HG03520 (cell line): ENCODE data around the gene IFNL2.
"Not testable (repeated sequence)": the region's sequence is repeated elsewhere in the genome, so short reads cannot be mapped to it uniquely, and the experiment has no call there.

Experiments
- ATAC-seq: cut with Tn5 transposase; IDR thresholded peaks from one replicate; pipeline ENCODE4 v1.9.1; 2021; ENCODE audit warnings: mild to moderate bottlenecking, moderate library complexity; ENCODE audit not compliant: unreplicated experiment

Gene IFNL2

DNA sequence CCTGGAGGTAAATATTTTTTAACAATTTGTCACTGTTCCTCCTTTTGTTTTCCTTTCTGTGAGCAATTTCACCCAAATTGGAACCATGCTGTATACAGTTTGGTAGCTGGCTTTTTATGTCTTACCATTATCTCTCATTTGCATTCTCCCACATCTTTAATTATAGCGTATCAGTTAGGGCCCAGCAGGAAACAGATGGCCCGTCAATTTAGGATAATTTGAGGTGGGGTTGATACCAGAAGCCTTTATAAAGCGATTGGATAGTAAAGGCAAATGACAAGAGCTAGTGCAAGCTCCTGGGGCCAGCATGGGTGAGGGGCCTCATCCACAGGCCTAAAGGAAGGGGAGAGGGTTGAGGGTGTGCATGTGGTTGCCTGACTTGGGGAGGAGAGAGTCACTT lies 15.7 kb upstream of the IFNL2 start:
- no peak for ATAC-seq

DNA sequence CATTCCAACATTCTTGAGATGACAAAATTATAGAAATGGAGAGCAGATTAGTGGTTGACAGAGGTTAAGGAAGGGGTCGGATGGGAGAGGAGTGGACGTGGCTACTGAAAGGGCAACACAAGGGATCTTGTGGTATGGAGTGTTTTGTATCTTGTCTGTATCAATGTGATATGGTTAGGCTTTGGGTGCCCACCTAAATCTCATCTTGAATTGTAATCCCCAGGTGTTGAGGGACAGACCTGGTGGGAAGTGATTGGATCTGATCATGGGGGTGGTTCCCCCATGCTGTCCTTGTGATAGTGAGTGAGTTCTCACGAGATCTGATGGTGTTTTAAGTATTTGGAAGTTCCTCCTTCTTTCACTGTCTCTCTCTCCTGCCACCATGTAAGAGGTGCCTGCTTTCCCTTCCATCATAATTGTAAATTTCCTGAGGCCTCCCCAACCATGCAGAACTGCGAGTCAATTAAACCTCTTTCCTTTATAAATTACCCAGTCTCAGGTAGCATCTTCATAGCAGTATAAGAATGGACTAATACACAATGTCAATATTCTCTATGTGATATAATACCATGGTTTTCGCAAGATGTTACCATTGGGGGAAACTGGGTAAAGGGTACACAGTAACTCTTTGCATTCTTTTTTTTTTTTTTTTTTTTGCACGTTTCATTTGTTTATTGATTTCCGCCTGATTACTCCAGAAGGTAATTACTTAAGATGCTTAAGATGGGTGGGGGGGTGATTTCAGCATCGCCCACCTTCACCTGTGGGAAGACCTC lies 14.6 kb upstream of the IFNL2 start:
- ATAC-seq = no peak

DNA sequence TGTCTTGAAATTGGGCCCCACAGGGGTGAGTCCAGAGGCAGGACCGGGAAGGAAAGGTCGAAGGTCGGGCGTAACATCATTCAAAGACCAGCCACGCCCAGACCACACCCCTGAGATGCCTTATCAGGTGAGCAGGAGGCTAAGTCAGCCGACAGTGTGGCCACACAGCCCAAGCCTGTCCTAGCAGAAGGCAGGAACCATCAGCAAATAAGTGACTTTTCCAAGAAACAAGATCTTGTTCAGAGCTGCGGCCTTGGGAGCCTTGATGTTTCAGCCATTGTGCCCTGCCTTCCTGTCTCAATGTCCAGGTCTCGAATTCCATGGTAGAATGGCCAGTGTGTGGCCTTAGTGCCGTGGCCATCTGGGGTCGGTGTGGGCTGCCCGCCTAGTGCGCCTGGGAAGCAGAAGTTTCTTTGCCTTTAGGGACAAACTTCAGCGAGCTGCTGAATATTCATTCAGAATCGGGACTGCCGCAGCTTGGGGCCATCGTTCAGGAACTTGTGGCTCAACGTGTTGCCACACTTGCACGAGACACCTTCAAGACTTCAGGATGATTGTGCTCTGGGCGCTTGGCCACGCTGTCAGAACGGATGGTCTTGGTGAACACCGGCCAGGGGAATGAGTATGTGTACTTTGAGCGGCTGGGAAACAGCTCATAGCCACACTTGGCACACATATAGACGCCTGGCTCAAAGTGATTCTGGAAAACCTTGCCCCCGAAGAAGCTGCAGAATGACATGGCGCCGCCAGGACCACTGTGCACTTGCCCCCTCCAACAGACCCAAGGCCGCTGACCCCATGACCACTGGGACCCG lies 13.5 kb upstream of the IFNL2 start:
- no peak for ATAC-seq

DNA sequence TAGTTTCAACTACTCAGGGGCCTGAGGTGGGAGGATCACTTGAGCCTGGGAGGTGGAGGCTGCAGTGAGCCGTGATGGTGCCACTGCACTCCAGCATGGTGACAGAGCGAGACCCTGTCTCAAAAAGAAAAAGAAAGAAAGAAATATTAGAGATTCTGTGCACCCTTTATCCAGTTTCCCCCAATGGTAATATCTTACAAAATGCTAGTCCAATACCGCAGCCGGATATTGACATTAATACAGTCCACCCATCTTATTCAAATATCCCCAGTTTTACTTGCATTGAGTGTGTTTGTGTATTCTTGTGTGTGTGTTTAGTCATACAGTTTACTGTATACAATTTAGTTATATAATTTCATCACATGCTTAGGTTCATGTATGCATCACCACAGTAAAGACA lies 11.0 kb upstream of the IFNL2 start:
- no peak for ATAC-seq

DNA sequence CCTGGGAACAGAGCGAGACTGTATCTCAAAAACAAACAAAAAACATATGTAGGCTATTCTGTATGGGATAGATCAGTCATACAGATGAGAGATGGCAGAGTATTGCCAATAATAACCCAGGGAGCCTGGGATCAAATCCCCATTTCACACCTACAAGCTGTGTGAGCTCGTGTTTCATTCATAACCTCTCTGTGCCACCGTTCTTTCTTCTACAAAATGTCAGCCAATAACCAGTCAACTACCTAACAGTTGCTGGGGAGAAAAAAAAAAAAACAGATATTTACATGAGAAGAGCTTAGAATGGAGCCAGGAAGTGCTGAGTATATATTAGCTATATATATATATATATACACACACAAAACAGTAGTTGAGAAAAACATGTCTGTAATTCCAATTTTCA lies 6.5 kb upstream of the IFNL2 start:
- no peak for ATAC-seq

DNA sequence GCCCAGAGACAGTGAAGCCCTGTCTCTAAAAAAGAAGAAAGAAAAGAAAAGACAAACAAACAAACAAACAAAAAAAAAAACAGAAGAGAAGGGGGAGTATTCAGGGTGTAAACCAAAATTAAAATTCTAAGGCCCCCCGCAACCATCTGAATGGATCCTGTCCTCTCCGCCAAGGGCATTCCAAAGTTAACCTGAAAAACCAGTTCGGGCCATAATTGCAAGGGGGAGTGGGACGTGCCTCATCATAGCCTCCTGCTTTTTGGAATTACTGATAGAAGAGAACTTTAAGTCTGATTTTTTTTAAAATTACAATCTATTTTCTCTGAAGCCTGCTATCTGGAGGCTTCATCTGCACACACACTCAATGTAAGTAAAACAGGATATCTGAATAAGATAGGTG lies 5.7 kb upstream of the IFNL2 start:
- no peak for ATAC-seq

DNA sequence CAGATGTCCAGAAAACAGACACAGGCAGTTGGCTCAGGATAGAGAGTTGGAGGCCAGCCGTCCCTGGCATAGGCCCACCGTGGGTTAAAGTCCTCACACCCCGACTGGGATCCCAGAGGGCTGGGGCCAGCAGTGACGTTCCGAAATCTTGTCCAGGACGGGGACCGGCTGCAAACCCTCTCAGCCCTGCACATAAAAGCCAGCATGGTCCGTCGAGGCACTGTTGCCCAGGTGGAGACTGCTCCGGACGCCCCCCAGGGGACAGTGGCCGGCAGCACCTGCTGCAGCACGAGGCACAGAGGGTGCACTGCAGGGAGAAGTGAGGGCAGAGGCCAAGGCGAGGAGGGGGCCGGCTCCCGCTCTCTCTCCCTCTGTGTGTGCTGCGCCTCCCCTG lies 4.3 kb upstream of the IFNL2 start:
- no peak for ATAC-seq

- no peak for ATAC-seq
Observed at GRCh38 chr19:39264306-39265290, 3.6 kb upstream of the IFNL2 start.

- ATAC-seq = no peak
Observed at GRCh38 chr19:39265321-39265916, 2.8 kb upstream of the IFNL2 start.

DNA sequence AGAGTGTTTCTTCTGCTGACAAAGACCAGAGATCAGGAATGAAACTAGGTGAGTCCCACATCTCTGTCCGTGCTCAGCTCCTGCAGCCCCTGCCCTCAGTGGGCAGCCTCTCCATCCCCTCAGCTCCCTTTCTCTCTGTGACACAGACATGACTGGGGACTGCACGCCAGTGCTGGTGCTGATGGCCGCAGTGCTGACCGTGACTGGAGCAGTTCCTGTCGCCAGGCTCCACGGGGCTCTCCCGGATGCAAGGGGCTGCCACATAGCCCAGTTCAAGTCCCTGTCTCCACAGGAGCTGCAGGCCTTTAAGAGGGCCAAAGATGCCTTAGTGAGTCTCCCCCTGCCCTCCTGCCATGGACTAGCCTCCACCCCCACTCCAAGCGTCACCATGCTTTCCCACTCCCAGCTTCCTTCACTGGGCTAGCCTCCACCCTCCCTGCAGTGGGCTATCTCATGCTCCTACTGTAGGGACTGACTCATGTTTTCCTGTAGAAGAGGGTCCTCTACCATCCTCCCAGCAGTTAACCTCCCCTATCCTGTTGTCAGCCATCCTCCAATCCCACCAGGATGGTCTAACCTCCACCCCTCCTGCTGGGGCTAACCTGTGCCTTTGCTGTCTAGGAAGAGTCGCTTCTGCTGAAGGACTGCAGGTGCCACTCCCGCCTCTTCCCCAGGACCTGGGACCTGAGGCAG lies 481 bp downstream of the IFNL2 start:
- ATAC-seq = not testable (repeated sequence)

- not testable (repeated sequence) for ATAC-seq
Observed at GRCh38 chr19:39269369-39269768, 1.2 kb downstream of the IFNL2 start.

DNA sequence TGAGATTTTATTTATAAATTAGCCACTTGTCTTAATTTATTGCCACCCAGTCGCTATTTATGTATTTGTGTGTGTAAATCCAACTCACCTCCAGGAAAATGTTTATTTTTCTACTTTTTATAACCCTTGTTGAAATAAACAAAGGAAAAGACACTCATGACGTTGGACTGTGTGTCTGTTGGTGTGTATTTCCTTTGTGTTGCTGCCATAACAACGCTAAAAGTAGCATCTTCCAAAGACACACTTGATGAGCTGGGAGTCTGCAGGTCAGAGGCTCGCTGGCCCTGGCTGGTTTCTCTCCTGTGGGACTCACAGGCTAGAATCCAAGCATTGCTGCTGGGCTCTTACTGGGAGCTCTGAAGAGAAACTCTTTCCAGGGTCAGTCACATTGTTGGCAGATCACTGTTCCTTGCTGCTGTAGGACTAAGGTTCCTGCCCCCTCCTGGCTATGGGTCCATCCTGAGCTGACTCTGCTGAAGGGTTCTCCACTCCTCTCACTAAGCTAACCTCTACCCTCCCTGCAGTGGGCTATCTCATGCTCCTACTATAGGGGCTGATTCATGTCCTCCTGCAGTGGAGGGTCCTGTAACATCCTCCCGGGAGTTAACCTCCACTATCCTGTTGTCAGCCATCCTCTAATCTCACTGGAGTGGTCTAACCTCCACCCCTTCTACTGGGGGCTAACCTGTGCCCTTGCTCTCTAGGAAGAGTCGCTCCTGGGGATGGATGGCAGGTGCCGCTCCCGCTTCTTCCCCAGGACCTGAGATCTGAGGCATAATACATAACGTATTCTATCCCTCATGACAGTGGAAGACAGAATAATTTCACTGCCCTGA lies 2.1 kb downstream of the IFNL2 start:
- ATAC-seq = no peak

- ATAC-seq = not testable (repeated sequence)
Observed at GRCh38 chr19:39273859-39274258, 5.7 kb downstream of the IFNL2 start.

- no peak for ATAC-seq
Observed at GRCh38 chr19:39275578-39275977, 7.4 kb downstream of the IFNL2 start.

- no peak for ATAC-seq
Observed at GRCh38 chr19:39276740-39277139, 8.5 kb downstream of the IFNL2 start.

- no peak for ATAC-seq
Observed at GRCh38 chr19:39277598-39277997, 9.4 kb downstream of the IFNL2 start.

DNA sequence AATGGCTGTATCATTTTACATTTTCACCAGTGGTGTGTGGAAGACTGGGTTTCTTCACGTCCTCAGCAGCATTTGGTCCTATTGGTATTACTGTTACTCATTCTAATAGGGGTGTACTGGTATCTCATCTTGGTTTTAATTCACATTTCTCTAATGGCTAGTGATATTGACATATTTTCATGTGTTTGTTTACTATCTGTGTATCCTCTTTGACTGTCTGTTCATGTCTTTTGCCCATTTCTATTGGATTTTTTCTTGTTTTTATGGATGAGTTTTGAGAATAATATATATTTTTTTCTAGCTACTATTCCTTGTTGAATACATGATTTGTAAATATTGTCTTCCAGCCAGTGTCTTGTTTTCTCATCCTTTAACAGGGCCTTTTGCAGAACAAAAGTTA lies 13.8 kb downstream of the IFNL2 start:
- ATAC-seq = no peak

DNA sequence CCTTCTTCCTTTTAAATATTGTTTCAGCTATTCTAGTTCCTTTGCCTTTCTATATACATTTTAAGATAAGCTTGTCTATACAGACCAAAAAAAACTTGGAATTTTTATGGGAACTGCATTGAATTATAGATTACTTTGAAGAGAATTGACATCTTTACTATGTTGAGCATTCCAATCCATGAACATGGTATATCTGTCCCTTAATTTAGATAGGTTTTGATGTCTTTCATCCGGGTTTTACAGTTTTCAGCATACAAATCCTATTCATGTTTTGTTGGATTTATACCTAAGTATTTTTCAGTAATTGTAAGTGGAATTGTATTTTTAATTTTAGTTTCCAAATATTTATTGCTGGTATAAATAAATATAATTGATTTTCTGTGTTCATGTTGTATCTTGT lies 15.8 kb downstream of the IFNL2 start:
- ATAC-seq = no peak

- ATAC-seq = no peak
Observed at GRCh38 chr19:39293394-39293793, 25.2 kb downstream of the IFNL2 start.
